Spinal cord (tissue), 10 donors: ENCODE measurements around the gene FRMD4A. TPM values are rescaled to one million over a fixed set of nuclear protein-coding genes. Genes with fewer than 3 reads are reported as not detected.
A peak's percentile ranks its signal among the peaks of the same experiment; 100 is the strongest.

ENCODE experiments used
- DNase-seq, 6 donors: peaks; one replicate each; pipeline versions ENCODE4 v3.0.0 to v3.0.0-alpha.2; 2013 to 2015; ENCODE audit warnings: low spot score in 6 of 6, low read depth in 4 of 6
- H3K27ac ChIP-seq: one replicate; pipeline ENCODE4 v1.5.1; 2013; ENCODE audit warnings: low read depth, low read length, control low read depth
- H3K27me3 ChIP-seq: one replicate; pipeline ENCODE4 v1.6.1; 2013; ENCODE audit warnings: low read length; ENCODE audit not compliant: control insufficient read depth, insufficient read depth
- H3K36me3 ChIP-seq: one replicate; pipeline ENCODE4 v1.6.1; 2013; ENCODE audit warnings: low read length; ENCODE audit not compliant: control insufficient read depth, insufficient read depth
- H3K4me1 ChIP-seq: one replicate; pipeline ENCODE4 v1.6.1; 2013; ENCODE audit warnings: low read length; ENCODE audit not compliant: control insufficient read depth, insufficient read depth
- H3K4me3 ChIP-seq: one replicate; pipeline ENCODE4 v1.5.1; 2013; ENCODE audit warnings: low read depth, low read length, control low read depth
- H3K9me3 ChIP-seq: one replicate; pipeline ENCODE4 v1.6.1; 2013; ENCODE audit warnings: low read length; ENCODE audit not compliant: control insufficient read depth, insufficient read depth
- WGBS: methylation state at CpG from one replicate; pipeline ENCODE4 v1.1.5; 2013; ENCODE audit warnings: missing lambda C conversion rate; ENCODE audit not compliant: insufficient coverage; 5-methylcytosine and 5-hydroxymethylcytosine counted together
- polyA plus RNA-seq, 2 donors: library from polyadenylated mRNA; unstranded; fragments of 120-200 nt; gene quantifications; one replicate each; pipeline ENCODE4 v1.2.1, GENCODE V29; 2013; ENCODE audit not compliant: insufficient read length in 2 of 2
- total RNA-seq, 2 donors: library from RNA; depleted of rRNA in 1 of 2; stranded (reverse); fragments of 120-200 nt in 1 of 2; fragments of >200 nt in 1 of 2; gene quantifications; one replicate each; pipeline versions ENCODE4 v1.2.3 to v1.2.4, GENCODE V29; 2013 to 2014
- donor health status: healthy.

The FRMD4A gene
- total and polyA plus RNA-seq, 4 donors, result 75.4 to 97.8 (median 91.8) TPM

- H3K36me3 ChIP-seq, result no peaks in the 10 kb centered on the region
- 21% methylated on average over 2 of the region's 6 CpGs for WGBS
- no peak overlapping the region for H3K27ac ChIP-seq
- peak in 2 of 6 donors; percentile 51 to 64 for DNase-seq
- no peaks in the 10 kb centered on the region for H3K9me3 ChIP-seq
- no peaks in the 10 kb centered on the region for H3K27me3 ChIP-seq
- H3K4me3 ChIP-seq, result no peak overlapping the region
- H3K4me1 ChIP-seq, result no peaks in the 10 kb centered on the region
Measured at GRCh38 chr10:13759168-13759567, 571.6 kb downstream of the FRMD4A start.

- Histone ChIP-seq H3K27me3 (no peaks in the 10 kb centered on the region), H3K4me3 (no peak overlapping the region), H3K27ac (no peak overlapping the region), H3K36me3 (no peaks in the 10 kb centered on the region), H3K9me3 (no peaks in the 10 kb centered on the region), H3K4me1 (no peaks in the 10 kb centered on the region)
- no peak for DNase-seq
- WGBS, result no CpG with 5 or more reads among the region's 5 CpGs
Measured at GRCh38 chr10:13758756-13759155, 572.0 kb downstream of the FRMD4A start.

- H3K36me3 ChIP-seq, result no peaks in the 10 kb centered on the region
- H3K27ac ChIP-seq, result no peak overlapping the region
- no peak for DNase-seq
Measured at GRCh38 chr10:13758312-13758711, 572.4 kb downstream of the FRMD4A start.

GRCh38 chr10:13754277-13754676 is 576.4 kb downstream of the FRMD4A start:
- H3K27me3 ChIP-seq, result no peaks in the 10 kb centered on the region
- H3K27ac ChIP-seq, result no peak overlapping the region
- DNase-seq, result no peak
- H3K9me3 ChIP-seq, result no peaks in the 10 kb centered on the region
- no peaks in the 10 kb centered on the region for H3K4me1 ChIP-seq
- H3K36me3 ChIP-seq, result no peaks in the 10 kb centered on the region
- H3K4me3 ChIP-seq, result no peak overlapping the region
- WGBS, result no CpG with 5 or more reads among the region's 2 CpGs

More at GRCh38 chr10:13758312-13758711, 572.4 kb downstream of the FRMD4A start:
- Histone ChIP-seq H3K4me1 (no peaks in the 10 kb centered on the region), H3K4me3 (no peak overlapping the region), H3K27me3 (no peaks in the 10 kb centered on the region), H3K9me3 (no peaks in the 10 kb centered on the region)
- WGBS, result 88% methylated on average over 2 of the region's 3 CpGs

- H3K36me3 ChIP-seq, result peaks cover 6% of the 10 kb centered on the region
- no peaks in the 10 kb centered on the region for H3K4me1 ChIP-seq
- WGBS, result 80% methylated on average over 1 of the region's 4 CpGs
- no peak for DNase-seq
- no peaks in the 10 kb centered on the region for H3K27me3 ChIP-seq
- H3K9me3 ChIP-seq, result no peaks in the 10 kb centered on the region
- H3K27ac ChIP-seq, result no peak overlapping the region
- H3K4me3 ChIP-seq, result no peak overlapping the region
Measured at GRCh38 chr10:13751191-13751764, 579.4 kb downstream of the FRMD4A start.

GRCh38 chr10:13750299-13751190 is 580.2 kb downstream of the FRMD4A start:
- H3K27me3 ChIP-seq, result no peaks in the 10 kb centered on the region
- 68% methylated on average over 7 of the region's 11 CpGs for WGBS

GRCh38 chr10:13745271-13745670 is 585.5 kb downstream of the FRMD4A start:
- Histone ChIP-seq H3K36me3 (peaks cover 12% of the 10 kb centered on the region), H3K4me3 (no peak overlapping the region), H3K27ac (no peak overlapping the region), H3K9me3 (no peaks in the 10 kb centered on the region), H3K4me1 (peaks cover 3% of the 10 kb centered on the region), H3K27me3 (no peaks in the 10 kb centered on the region)
- DNase-seq, result no peak
- WGBS, result 93% methylated on average over 7 of the region's 7 CpGs

More at GRCh38 chr10:13750299-13751190, 580.2 kb downstream of the FRMD4A start:
- no peak overlapping the region for H3K4me3 ChIP-seq
- DNase-seq, result no peak
- H3K36me3 ChIP-seq, result peaks cover 6% of the 10 kb centered on the region
- H3K9me3 ChIP-seq, result no peaks in the 10 kb centered on the region
- no peak overlapping the region for H3K27ac ChIP-seq
- H3K4me1 ChIP-seq, result no peaks in the 10 kb centered on the region

GRCh38 chr10:13743963-13744362 is 586.8 kb downstream of the FRMD4A start:
- no peak overlapping the region for H3K4me3 ChIP-seq
- no peaks in the 10 kb centered on the region for H3K27me3 ChIP-seq
- H3K36me3 ChIP-seq, result peaks cover 12% of the 10 kb centered on the region
- 84% methylated on average over 3 of the region's 7 CpGs for WGBS
- H3K9me3 ChIP-seq, result no peaks in the 10 kb centered on the region
- peaks cover 3% of the 10 kb centered on the region for H3K4me1 ChIP-seq
- no peak for DNase-seq
- H3K27ac ChIP-seq, result no peak overlapping the region

- no peak for DNase-seq
- H3K36me3 ChIP-seq, result peaks cover 16% of the 10 kb centered on the region
- WGBS, result 68% methylated on average over 11 of the region's 15 CpGs
- peaks cover 3% of the 10 kb centered on the region for H3K4me1 ChIP-seq
- no peak overlapping the region for H3K4me3 ChIP-seq
- H3K27ac ChIP-seq, result no peak overlapping the region
- no peaks in the 10 kb centered on the region for H3K27me3 ChIP-seq
- H3K9me3 ChIP-seq, result no peaks in the 10 kb centered on the region
Measured at GRCh38 chr10:13743101-13743693, 587.5 kb downstream of the FRMD4A start.
